Ishikawa (cell line): ENCODE data around the gene CDH23.

ENCODE experiments used
- EP300 ChIP-seq: IDR thresholded peaks from 2 replicates; pipeline ENCODE4 v1.6.1; 2012; ENCODE audit warnings: borderline replicate concordance
- FOXM1 ChIP-seq: IDR thresholded peaks from 2 replicates; pipeline ENCODE4 v1.6.1; 2012; ENCODE audit warnings: low read depth, borderline replicate concordance
- RAD21 ChIP-seq: IDR thresholded peaks from 2 replicates; pipeline ENCODE4 v1.6.1; 2012; ENCODE audit warnings: low read depth
- YY1 ChIP-seq: IDR thresholded peaks from 2 replicates; pipeline ENCODE4 v1.6.1; 2012; ENCODE audit warnings: low read depth
- TF ChIP-seq, protein P1 (sequence below): IDR thresholded peaks from 2 replicates; pipeline ENCODE4 v1.6.1; 2012; ENCODE audit warnings: low read depth, mild to moderate bottlenecking

DNA sequence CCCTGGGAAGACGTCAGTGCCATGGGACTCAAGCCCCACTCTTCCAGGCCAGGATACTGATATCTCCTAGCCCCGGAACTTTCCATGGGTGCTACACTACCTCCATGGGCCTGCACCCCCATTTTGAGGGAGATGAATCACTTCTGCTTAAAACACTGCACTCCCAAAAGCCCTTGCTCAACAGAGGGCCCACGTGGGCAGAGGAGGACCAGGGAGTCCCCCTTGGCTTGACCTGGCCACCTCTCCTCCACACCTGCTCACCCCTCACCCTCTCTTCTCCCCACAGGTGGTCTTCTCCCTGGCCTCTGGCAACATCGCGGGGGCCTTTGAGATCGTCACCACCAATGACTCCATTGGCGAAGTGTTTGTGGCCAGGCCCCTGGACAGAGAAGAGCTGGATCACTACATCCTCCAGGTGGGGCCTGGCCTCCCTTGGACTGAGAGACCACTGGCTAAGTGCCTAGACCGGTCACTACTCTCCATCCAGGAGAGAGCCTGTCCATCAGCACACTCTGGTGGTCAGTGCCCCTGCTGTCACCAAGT, 342.7 kb downstream of the CDH23 start:
- TF ChIP-seq EP300 (no peak), FOXM1 (no peak), RAD21 (no peak), YY1 (no peak)
- TF ChIP-seq, protein P1, sequence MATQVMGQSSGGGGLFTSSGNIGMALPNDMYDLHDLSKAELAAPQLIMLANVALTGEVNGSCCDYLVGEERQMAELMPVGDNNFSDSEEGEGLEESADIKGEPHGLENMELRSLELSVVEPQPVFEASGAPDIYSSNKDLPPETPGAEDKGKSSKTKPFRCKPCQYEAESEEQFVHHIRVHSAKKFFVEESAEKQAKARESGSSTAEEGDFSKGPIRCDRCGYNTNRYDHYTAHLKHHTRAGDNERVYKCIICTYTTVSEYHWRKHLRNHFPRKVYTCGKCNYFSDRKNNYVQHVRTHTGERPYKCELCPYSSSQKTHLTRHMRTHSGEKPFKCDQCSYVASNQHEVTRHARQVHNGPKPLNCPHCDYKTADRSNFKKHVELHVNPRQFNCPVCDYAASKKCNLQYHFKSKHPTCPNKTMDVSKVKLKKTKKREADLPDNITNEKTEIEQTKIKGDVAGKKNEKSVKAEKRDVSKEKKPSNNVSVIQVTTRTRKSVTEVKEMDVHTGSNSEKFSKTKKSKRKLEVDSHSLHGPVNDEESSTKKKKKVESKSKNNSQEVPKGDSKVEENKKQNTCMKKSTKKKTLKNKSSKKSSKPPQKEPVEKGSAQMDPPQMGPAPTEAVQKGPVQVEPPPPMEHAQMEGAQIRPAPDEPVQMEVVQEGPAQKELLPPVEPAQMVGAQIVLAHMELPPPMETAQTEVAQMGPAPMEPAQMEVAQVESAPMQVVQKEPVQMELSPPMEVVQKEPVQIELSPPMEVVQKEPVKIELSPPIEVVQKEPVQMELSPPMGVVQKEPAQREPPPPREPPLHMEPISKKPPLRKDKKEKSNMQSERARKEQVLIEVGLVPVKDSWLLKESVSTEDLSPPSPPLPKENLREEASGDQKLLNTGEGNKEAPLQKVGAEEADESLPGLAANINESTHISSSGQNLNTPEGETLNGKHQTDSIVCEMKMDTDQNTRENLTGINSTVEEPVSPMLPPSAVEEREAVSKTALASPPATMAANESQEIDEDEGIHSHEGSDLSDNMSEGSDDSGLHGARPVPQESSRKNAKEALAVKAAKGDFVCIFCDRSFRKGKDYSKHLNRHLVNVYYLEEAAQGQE, result no peak
